ENCODE data around the gene PITX2. TPM values are rescaled to one million over a fixed set of nuclear protein-coding genes. Genes with fewer than 3 reads are reported as not detected.
"Not testable (repeated sequence)": the region's sequence is repeated elsewhere in the genome, so short reads cannot be mapped to it uniquely, and the experiment has no call there.

PITX2 gene
- polyA plus RNA-seq, 1 of the 3 experiments (the other 2 are of a cell fraction) = not detected

- Histone ChIP-seq H2AFZ (ENCODE audit: low read depth) (no peak overlapping the region), H3K4me3 (ENCODE audit: low read depth in 2 of 2, low read length in 1 of 2) (no peak overlapping the region), H3K79me2 (ENCODE audit: insufficient read depth) (no peaks in the 10 kb centered on the region), H3K9me2 (no peaks in the 10 kb centered on the region), H3K9me3 (no peaks in the 10 kb centered on the region), H3K36me3 (replicated peaks in 1 of 2; ENCODE audit: control insufficient read depth in 1 of 2, insufficient read depth in 2 of 2, low read length in 1 of 2) (no peaks in the 10 kb centered on the region), H3K4me1 (ENCODE audit: control insufficient read depth in 1 of 2, insufficient read depth in 2 of 2, low read depth in 1 of 2, low read length in 1 of 2) (no peaks in the 10 kb centered on the region), H3K9ac (no peak overlapping the region), H3K27ac (ENCODE audit: low read depth in 2 of 2, low read length in 1 of 2) (no peak overlapping the region), H4K20me1 (ENCODE audit: insufficient read depth) (no peaks in the 10 kb centered on the region), H3K4me2 (peak overlapping the region; percentile 39; the same call in 1 of the 2 replicates), H3K27me3 (ENCODE audit: insufficient read depth) (peaks cover 10% of the 10 kb centered on the region; the same call in 1 of the 2 replicates), H3F3A (replicated peaks; ENCODE audit: insufficient read depth) (no peaks in the 10 kb centered on the region)
- POLR2A ChIA-PET = interaction anchor here (0.6 kb wide), 1 partner anchor 569 kb away, joined by 3 read pairs; no protein-coding TSS in a partner anchor
- 11% methylated on average over 7 of the region's 7 CpGs for WGBS (ENCODE audit: low lambda C conversion rate)
- peak; percentile 52 for TF ChIP-seq PBX3 (IDR thresholded peaks at IDR 0.05)
- no peak for TF ChIP-seq MEF2A (IDR thresholded peaks at IDR 0.05; ENCODE audit: borderline replicate concordance, low read depth)
- no peak for TF ChIP-seq NFIC (IDR thresholded peaks at IDR 0.05; ENCODE audit: borderline replicate concordance)
- peak; percentile 14; the same call in 1 of the 2 replicates for TF ChIP-seq RAD21 (IDR thresholded peaks at IDR 0.05; ENCODE audit: low read length)
- TF ChIP-seq GABPA (IDR thresholded peaks at IDR 0.05; ENCODE audit: low read depth) = no peak
- TF ChIP-seq EZH2phosphoT487 (IDR thresholded peaks at IDR 0.05; ENCODE audit: borderline replicate concordance, low read depth) = no peak
- TF ChIP-seq, protein P1, sequence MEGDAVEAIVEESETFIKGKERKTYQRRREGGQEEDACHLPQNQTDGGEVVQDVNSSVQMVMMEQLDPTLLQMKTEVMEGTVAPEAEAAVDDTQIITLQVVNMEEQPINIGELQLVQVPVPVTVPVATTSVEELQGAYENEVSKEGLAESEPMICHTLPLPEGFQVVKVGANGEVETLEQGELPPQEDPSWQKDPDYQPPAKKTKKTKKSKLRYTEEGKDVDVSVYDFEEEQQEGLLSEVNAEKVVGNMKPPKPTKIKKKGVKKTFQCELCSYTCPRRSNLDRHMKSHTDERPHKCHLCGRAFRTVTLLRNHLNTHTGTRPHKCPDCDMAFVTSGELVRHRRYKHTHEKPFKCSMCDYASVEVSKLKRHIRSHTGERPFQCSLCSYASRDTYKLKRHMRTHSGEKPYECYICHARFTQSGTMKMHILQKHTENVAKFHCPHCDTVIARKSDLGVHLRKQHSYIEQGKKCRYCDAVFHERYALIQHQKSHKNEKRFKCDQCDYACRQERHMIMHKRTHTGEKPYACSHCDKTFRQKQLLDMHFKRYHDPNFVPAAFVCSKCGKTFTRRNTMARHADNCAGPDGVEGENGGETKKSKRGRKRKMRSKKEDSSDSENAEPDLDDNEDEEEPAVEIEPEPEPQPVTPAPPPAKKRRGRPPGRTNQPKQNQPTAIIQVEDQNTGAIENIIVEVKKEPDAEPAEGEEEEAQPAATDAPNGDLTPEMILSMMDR (IDR thresholded peaks at IDR 0.05) = peak; percentile 56
- TF ChIP-seq, protein P2, sequence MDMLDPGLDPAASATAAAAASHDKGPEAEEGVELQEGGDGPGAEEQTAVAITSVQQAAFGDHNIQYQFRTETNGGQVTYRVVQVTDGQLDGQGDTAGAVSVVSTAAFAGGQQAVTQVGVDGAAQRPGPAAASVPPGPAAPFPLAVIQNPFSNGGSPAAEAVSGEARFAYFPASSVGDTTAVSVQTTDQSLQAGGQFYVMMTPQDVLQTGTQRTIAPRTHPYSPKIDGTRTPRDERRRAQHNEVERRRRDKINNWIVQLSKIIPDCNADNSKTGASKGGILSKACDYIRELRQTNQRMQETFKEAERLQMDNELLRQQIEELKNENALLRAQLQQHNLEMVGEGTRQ (IDR thresholded peaks at IDR 0.05; ENCODE audit: borderline replicate concordance, low read depth, low read length) = no peak
- peak; percentile 37 for DNase-seq
- CTCF ChIA-PET = interaction anchor here (0.7 to 1.2 kb wide), 2 partner anchors 56 to 587 kb away, joined by 3 read pairs; no protein-coding TSS in a partner anchor
Measured at GRCh38 chr4:110586131-110586850, 36.6 kb downstream of the PITX2 start.

DNA sequence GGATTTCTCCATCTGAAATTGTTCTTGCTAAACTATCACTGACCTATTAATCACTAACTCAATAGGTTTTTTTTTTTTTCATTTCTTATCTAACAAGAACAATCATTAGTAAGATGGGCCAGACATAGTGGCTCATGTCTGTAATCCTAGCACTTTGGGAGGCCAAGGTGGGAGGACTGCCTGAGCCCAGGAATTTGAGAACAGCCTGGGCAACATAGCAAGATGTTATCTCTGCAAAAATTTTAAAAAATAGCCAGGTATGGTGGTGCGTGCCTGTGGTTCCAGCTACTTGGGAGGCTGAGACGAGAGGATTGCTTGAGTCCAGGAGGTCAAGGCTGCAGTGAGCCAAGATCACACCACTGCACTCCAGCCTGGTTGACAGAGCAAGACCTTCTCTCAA lies 46.2 kb downstream of the PITX2 start:
- H3K4me3 ChIP-seq (ENCODE audit: low read depth in 2 of 2, low read length in 1 of 2); H3K4me2 ChIP-seq; H3K27ac ChIP-seq (ENCODE audit: low read depth in 2 of 2, low read length in 1 of 2); H2AFZ ChIP-seq (ENCODE audit: low read depth); DNase-seq; H3K9ac ChIP-seq; H3K4me1 ChIP-seq (ENCODE audit: control insufficient read depth in 1 of 2, insufficient read depth in 2 of 2, low read depth in 1 of 2, low read length in 1 of 2); H4K20me1 ChIP-seq (ENCODE audit: insufficient read depth); H3K27me3 ChIP-seq (ENCODE audit: insufficient read depth); CTCF ChIA-PET; POLR2A ChIA-PET; H3K9me3 ChIP-seq; H3F3A ChIP-seq (replicated peaks; ENCODE audit: insufficient read depth); H3K79me2 ChIP-seq (ENCODE audit: insufficient read depth); H3K9me2 ChIP-seq; H3K36me3 ChIP-seq (replicated peaks in 1 of 2; ENCODE audit: control insufficient read depth in 1 of 2, insufficient read depth in 2 of 2, low read length in 1 of 2): not testable (repeated sequence)
- WGBS (ENCODE audit: low lambda C conversion rate) = 31% methylated on average over 2 of the region's 2 CpGs

Other genes with a start within 250 kb of the PITX2 start
- 0.15 and 0.16 TPM in 2 replicates for gene ENPEP, start 146.9 kb downstream of the PITX2 start, polyA plus RNA-seq (2012; rRNA removed)